HG03521 (cell line): ENCODE data around the gene WDR38.

Source experiments
- ATAC-seq: cut with Tn5 transposase; IDR thresholded peaks from one replicate; pipeline ENCODE4 v1.9.1; 2021; ENCODE audit warnings: mild to moderate bottlenecking, moderate library complexity; ENCODE audit not compliant: unreplicated experiment

WDR38 gene

DNA sequence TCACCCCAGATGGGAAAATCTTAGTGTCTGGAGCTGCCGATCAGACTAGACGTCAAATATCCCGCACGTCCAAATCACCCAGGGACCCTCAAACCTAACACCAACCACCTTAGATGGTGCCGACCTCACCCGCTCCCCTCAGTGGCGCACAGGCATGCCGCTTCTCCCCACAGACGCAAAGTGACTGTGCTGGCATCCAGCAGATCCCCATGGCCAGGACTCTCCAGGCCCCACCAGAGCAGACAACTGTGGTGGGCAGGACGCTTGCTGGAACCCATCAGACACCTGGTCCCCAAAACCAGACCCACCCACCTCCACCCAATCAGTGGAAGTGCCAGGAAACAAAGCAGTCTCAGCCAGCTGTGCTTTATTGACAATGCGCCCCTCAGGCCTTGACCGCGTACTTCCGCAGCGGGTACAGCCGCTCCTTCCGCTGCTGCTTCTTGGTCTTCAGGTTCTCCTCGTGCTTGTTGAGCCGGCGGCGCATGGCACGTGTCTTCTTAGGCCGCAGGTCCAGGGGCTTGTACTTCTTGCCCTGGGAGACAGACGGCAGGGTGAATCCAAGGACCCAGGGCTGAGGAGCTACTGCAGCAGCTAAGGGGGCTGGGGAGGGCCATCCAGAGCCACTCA, 4.4 kb downstream of the WDR38 start:
- no peak for ATAC-seq

DNA sequence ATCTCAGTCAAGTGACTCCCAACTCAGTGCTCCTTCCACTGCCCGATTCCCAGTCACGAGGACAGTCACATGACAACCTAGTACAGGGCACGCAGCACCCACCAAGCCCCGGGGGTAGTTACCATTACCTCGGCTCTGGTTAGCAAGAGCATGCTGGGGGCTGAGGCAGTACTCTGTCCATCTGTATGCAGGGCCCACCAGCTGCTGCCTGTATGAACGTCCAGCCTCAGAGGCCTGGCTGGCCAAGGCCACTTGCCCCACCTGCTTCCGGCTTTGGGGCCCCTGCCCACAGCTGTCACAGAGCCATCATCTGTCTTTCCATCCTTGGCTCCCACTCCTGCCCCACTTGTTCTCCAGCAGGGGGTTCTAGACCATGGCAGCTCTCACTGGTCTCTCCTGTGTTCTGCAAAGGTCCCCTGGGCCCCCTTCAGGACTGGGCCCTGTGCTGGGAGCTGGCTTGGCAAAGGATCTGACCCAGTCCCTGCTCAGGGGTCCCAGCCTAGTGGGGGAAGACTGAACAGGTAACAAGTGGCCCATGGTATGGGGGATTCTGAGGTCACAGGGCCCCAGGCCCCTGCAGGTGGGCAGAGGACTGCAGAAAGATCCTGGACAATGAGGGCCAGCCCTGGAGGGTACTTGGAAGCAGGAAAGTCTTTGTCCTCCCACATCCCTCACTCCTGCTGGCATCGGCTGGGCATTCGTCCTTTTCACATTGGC, 5.2 kb downstream of the WDR38 start:
- no peak for ATAC-seq

- no peak for ATAC-seq
Measured at GRCh38 chr9:124859803-124860581, 6.7 kb downstream of the WDR38 start.

- no peak for ATAC-seq
Measured at GRCh38 chr9:124860582-124861341, 7.5 kb downstream of the WDR38 start.

- ATAC-seq: peak; percentile 90
Measured at GRCh38 chr9:124861342-124862229, 8.3 kb downstream of the WDR38 start, which contains the start of the genes ARPC5L and RPL35. Gene ARPC5L (plus strand): TSS chr9:124862130. CDS start chr9:124869291, 7,161 bp downstream. Gene RPL35 (minus strand): TSS chr9:124861957. CDS start chr9:124861912, 45 bp downstream.

DNA sequence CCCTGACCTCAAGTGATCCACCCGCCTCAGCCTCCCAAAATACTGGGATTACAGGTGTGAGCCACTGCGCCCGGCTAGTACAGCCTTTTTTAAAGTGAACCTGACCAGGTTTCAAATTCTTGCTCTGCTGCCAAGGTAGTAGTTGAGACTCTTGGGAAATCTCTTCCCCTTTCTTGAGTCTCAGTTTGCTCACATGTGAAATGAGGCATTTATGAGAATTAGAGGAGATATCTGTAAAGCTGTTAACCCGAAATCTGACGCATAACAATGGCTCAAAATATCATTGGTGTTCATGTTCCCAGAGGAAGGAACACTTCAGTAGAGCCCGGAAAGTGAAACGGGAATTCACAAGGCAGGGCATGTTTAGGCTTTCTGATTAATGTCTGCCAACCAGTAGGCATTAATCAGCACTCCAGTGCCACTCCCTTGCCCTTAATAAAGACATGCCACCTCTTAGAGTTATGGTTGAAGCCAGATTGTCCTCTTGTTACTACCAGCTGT, 10.2 kb downstream of the WDR38 start:
- ATAC-seq: no peak

DNA sequence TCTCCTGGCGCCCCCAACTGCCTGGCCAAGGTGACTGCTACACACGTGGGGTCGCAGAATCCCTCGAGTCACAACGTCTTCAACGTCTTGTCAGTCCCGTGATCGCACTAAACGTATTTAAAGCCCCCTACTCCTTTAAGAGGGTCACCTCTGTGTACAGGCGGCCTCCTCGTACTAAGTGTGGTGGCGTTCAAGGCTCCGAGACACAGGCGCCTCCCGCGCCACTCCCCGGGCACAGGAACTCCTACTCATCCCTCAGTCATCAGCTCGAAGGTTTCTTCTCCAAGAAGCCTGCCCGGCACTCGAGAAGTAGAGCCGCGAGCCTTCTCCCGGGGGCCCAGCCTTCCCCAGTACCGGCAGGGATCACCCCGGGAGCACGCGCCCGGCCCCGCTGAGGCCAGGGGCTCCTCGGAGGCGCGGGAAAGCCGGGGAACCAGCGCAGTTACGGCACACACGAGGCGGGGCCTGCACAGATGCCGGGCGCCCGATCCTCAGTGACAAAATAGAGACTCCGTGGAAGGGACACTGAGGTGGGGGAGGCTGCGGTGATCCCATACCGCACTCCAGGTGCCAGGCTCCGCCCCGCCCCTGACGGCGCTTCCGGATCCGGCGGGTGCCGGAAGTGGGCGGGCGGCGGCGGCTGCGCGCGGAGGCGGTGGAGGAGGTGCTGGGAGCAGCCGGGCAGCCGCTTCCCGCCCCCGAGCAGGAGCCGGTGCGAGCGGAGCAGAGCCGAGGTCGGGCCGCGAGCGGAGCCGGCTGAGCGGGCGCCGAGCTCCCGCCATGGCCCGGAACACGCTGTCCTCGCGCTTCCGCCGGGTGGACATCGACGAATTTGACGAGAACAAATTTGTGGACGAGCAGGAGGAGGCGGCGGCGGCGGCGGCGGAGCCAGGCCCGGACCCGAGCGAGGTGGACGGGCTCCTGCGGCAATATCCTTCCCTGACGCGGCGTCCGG, 15.5 kb downstream of the WDR38 start:
- peak; percentile 57 for ATAC-seq

- peak; percentile 1 for ATAC-seq
Measured at GRCh38 chr9:124869466-124869985, 16.3 kb downstream of the WDR38 start.

GRCh38 chr9:124869986-124870560, 16.8 kb downstream of the WDR38 start:
- peak; percentile 28 for ATAC-seq

DNA sequence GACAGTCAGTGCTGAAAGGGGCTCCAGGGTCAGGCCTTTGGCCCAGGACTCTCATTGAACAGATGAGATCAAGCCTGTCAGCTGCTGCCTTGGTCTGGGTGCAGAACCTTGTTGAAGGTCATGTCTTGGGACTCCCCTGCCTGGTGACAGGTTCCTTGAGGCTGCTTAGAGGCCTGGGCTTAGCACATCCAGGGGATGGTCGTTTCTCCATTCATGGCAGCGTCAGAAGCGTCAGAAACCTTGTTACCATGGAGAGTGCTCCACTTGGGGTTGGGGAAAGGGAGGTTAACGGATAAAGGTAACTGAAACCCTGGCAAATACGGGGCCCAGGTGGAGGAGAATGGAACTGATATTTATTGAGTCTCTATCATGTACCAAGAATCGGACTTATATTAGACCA, 17.5 kb downstream of the WDR38 start:
- ATAC-seq: no peak

- ATAC-seq: no peak
Measured at GRCh38 chr9:124871156-124871561, 17.9 kb downstream of the WDR38 start.

DNA sequence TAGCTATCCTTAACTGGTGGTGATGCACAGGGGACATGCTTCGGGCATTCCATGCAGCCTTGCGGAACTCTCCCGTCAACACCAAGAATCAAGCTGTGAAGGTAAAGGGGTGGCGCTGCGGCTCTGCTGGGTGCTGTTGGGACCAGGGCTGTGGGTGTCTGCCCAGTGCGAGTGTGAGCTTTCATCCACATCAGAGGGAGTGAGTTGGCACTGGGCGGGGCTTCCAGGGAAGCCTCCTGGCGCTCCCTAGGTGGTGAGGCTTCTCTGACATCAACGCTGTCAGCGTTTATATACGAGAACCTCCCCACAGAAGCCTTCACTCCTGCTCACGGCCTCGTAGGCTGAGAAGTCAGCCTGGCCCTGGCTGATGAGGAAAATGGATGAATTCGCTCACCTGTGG, 20.4 kb downstream of the WDR38 start:
- ATAC-seq: no peak

DNA sequence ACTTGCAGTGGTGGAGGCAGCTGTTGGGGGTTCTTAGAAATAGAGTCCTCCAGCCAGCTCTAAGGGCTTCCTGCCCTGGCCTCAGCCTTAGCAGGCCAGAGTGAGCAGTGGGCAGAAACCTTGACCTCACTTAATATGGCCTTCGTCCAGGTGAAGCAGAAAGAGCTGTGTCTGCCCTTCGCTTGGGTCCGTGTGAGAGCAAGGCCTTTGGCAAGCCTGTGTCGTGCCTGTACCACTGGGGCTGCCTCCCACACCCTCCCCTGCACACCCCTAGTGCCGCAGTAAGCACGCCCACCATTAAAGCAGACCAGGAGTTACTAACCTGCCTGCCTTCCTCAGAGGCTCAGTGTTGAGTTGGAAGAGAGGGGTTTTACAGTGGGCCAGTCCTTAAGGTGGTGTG, 22.2 kb downstream of the WDR38 start:
- ATAC-seq: no peak

DNA sequence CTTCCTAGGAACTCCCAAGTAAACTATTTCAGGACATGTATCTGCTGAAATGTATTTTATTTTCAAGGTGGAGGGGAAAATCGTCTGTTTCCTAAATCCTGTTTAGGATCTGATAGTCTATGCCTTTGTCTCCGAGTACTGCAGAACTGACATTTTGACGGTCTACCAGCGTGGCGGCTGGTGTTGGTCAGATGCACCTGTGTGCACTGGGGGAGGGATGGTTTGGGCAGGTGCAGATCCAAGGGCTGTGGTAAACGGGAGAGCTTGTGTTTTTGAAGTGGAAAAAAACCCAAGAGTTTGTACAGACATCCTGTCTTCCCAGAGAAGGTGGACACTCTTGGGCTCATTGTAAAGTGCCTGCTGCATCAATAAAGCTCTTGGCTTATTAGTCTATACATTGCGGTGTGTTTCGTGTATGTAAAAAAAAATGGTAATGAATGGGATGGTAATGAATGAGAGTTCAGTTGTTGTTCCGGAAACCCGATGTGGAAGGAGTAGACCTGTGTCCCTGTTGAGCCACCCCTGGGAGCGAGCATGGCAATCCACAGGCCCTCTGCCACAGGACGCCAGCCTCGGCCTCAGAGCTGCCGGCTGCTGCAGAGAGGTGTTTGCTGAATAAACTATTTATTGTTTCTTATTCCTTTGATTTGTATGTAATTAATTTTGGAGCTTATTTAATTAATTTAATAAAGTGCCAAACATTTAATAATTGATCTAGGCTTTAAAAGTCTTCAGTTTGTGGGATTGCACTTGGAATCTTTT, 23.9 kb downstream of the WDR38 start:
- no peak for ATAC-seq

- ATAC-seq: no peak
Measured at GRCh38 chr9:124878021-124878420, 24.8 kb downstream of the WDR38 start.

DNA sequence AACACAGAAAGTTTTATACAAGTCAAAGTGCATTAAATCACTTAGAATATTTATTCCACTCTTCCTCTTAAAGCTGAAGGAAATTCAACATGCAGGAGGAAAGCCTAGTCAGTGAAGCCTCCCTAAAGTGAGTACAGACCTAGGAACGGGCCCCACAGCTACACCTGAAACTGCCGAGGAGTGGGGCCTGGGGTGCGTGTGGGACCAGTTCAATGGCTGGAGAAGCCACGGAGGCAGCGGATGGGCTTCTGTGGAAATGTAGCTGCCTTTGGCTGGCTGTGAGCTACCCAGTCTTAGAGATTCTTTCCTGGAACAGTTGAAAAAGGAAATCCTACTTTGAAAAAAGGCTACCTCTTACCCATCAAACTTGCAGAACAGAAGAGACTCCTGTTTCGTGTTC, 25.3 kb downstream of the WDR38 start:
- ATAC-seq: no peak

DNA sequence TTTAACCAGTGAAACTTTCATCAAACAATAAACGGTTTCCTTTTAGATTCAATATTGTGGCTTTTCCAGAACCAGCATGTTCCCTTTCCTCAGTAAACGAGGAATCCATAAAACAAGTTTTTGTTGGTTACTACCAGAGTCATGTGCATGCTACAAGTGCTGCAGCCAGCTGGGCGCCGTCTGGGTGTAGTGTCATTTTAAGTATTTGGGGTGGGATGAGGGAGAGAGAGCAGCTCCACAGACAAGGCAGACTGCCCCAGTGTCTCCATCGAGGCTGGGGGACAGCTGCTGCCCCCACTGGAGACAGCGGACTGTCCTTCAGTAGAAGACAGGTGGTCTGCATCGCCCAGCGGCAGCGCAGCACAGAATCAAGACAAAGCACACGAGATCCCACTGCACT, 26.0 kb downstream of the WDR38 start:
- ATAC-seq: no peak
